SKM-1 treated with dmso at 0.1 percent for 144 hours (cell line): ENCODE measurements around the gene C1orf141.
A peak's percentile ranks its signal among the peaks of the same experiment; 100 is the strongest.
"Not testable (repeated sequence)": the region's sequence is repeated elsewhere in the genome, so short reads cannot be mapped to it uniquely, and the experiment has no call there.

ENCODE experiments used
- DNase-seq: peaks from one replicate; lab custom pipeline; 2025; ENCODE audit not compliant: unreplicated experiment; lab: John Stamatoyannopoulos, UW

Gene C1orf141

DNA sequence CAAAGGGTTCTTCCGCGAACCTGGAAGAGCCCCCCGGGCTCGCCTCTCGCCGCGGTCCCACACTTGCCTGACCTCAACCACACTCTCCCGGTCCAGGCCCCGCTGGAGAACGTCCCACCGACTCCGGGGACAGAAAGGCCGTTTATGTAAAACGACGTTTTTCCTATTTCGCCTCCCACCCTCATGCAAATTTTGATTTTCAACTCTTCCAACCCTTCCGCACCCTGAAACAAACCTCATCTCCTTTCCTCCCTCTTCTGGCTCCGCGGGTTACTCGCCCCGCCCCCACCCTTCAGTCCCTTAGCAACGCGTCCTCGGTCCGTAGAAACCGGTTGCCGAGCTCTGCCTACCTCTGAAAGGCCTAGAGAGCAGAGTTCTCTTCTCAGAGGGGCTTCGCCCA is at the start of gene C1orf141:
C1orf141 (minus strand) TSS at position 276 of the 400 bp plus-strand sequence. CDS start 7,730 bp downstream, outside the sequence.
- no peak for DNase-seq

- no peak for DNase-seq
These were observed 40.8 kb upstream of the C1orf141 start for GRCh38 chr1:67175530-67176087.

- no peak for DNase-seq
These were observed 40.0 kb upstream of the C1orf141 start for GRCh38 chr1:67174716-67175284.

DNA sequence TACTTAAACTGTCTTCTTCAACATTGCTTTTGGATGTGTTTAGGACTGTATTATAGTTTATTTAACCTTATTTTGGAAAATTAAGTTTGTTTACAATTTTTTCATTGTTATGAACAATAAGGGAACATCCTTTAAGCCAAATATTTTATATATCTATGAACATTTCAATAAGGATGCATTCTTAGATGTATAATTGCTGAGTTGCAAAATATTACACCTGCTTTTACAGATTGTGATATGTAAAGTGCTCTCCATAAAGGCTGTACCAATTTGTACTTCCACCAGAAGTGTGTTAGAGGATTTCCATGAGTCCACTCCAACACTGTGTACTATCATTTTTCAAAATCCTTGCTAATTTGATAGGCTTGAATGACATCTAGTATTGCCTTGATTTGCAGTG is 39.2 kb upstream of the C1orf141 start:
- DNase-seq = no peak

GRCh38 chr1:67171978-67172377 is 37.2 kb upstream of the C1orf141 start:
- no peak for DNase-seq

DNA sequence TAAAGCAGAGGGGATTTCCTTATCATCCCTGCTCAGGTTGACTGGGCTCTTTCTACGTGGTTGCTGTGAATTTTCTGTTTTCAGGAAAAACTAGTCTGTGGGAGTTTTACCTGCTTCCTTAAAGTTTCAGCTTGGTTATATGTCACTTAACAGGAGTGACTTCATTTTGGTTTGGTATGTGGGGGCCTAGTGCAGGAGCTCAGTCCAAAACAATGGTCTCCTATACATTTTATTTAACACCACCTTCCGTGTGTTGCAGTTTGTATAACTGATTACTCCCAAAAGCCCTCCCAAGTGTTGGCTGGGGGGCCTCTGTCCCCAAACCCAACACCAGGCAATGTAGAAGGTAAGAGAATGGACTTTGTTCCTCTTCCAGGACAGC is 36.8 kb upstream of the C1orf141 start:
- DNase-seq = no peak

- DNase-seq = no peak
These were observed 36.2 kb upstream of the C1orf141 start for GRCh38 chr1:67170751-67171573.

DNA sequence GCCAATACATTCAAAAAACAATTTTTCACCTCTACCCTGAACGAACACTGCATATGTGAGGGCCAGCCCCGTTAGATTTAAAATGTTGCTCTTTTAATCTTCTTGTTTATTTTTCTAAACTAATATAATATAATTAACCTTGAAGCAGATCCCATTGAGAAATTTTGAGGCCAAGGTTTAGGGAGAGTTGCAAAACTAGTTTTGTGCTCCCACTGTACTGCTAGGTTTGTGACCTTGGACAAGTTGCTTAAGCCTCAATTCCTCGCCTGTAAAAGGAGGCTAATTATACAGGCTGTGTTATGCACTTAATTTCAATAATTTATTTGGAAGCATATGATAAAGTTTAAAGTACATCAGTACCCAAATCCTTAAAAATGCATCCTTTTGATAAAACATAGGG is 35.2 kb upstream of the C1orf141 start:
- no peak for DNase-seq

- DNase-seq = no peak
These were observed 34.7 kb upstream of the C1orf141 start for GRCh38 chr1:67169496-67169895.

GRCh38 chr1:67166196-67166595 is 31.4 kb upstream of the C1orf141 start, which contains the start of gene IL23R:
Gene IL23R (plus strand): TSS chr1:67166454. CDS start chr1:67168121, 1,667 bp downstream.
- no peak for DNase-seq

- DNase-seq = no peak
These were observed 30.8 kb upstream of the C1orf141 start for GRCh38 chr1:67165468-67166041.

GRCh38 chr1:67162954-67163353 is 28.2 kb upstream of the C1orf141 start:
- DNase-seq = no peak

DNA sequence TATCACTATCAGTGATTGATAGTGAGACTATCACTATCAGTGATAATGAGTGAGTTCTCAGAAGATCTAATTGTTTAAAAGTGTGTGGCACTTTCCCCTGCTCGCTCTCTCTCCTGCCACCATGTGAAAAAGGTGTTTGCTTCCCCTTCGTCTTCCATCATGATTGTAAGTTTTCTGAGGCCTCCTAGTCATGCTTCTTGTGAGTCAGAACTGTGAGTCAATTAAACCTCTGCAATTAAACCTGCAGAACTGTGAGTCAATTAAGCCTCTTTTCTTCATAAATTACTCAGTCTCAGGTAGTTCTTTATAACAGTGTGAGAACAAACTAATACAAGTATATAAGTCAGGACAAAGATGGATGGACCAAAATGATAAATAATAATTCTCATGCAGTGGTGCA is 24.5 kb upstream of the C1orf141 start:
- DNase-seq = no peak

GRCh38 chr1:67158401-67158800 is 23.6 kb upstream of the C1orf141 start:
- DNase-seq = no peak

DNA sequence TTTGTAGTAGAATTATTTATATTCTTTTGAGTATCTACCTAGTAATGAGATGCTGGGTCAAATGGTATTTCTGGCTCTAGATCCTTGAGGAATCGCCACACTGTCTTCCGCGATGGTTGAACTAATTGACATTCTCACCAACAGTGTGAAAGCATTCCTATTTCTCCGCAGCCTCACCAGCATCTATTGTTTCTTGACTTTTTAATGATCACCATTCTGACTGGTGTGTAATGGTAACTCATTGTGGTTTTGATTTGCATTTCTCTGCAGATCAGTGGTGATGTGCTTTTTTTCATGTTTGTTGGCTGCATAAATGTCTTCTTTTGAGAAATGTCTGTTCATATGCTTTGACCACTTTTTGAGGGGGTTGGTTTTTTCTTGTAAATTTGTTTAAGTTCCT is 16.2 kb upstream of the C1orf141 start:
- DNase-seq = no peak

GRCh38 chr1:67149179-67149770 is 14.5 kb upstream of the C1orf141 start:
- DNase-seq = peak; percentile 78

DNA sequence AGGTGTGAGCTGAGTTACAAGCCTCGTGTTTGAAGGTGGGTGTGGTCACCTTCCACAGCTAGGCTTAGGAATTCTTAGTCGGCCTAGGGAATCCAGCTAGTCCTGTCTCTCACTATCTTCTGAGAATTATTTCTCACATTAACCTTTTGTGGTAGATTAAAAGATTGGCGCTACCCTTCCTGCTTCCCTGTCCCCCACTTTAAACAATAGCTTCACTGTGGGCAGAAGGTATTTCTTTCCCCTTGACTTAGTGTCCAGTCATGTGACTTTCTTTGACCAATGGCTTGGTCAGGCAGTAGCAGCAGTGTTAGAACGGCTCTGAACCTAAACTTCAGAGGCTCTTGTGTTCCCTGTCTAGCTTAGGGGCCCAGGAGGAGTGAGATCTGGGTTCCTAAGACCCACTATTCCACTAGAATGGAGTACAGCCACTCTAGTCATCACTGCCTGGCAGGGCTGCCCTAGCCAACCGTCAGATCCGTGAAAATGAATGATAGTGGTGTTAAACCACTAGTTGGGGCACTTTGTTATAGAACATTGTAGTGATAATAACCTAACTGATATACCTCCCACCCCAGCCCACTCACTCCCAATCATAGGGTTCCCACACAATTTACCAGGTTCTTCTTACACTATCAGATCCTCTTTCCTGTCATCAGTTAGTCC is 13.9 kb upstream of the C1orf141 start:
- DNase-seq = no peak

DNA sequence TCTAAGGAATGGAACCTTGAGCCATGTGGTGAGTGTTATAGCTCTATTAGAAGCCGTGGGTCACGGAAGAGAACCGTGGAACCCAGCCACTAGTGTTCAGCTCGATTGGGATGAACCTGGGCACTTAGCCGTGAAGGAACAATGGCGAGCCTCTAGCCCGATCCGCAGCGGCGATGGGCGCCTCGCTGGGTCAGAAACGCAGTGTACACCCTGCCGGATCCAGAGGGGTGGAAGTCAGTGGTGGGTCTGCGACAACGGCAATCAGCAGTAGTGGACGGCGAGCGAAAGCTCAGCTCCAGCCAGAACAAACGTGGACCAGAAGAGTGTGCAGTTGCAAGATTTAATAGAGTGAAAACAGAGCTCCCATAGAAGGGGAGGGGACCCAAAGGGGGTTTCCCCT is 13.2 kb upstream of the C1orf141 start:
- DNase-seq = not testable (repeated sequence)

DNA sequence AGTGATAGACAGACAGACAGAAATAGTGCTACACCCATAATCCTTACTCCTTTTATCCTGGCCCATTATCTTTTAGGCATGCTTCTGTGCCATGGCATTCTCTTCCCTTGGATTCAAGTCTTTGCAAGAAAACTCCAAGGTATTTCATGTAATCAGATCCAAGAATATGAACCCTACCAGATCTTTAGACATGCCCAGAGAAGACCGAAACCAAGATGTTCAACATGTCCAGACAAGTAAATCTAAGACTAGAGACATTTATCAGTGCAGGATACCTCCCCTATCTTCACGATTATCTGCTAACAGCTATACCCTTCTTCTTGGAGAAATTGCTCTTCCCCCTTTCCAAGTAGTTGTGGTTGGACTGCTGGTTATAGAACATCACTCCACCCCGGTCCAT is 11.8 kb upstream of the C1orf141 start:
- no peak for DNase-seq

DNA sequence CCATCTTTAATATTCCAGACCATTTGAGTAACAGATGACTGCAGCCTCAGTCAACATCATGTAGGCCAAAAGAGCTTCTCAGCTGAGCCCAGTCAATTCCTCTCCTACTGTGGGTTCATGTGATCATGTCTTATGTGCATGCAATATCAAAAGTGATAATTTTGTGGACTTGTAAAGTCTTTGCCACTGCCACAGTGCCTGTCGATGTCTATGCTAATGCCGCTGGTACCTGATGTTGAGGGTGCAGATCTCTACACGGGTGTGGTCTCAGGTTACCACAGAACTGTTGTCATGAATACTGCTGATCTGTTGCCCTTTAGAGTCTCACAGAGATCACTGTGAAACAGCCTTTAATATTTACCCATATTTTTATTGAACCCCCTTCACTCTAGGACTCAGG is 11.3 kb upstream of the C1orf141 start:
- DNase-seq = no peak

- no peak for DNase-seq
These were observed 9.9 kb upstream of the C1orf141 start for GRCh38 chr1:67144696-67145095.
